Left ventricle myocardium inferior (tissue), 1 donor: Measurements from ENCODE around the gene PPP1R10. TPM values are rescaled to one million over a fixed set of nuclear protein-coding genes. Genes with fewer than 3 reads are reported as not detected.

ENCODE experiments used
- DNase-seq: peaks from one replicate; pipeline ENCODE4 v3.0.0-alpha.2; 2020
- H3K27ac ChIP-seq: fragments of 200-600 bp; replicated peaks from 2 replicates; pipeline ENCODE4 v1.8.0; 2021
- H3K27me3 ChIP-seq: fragments of 200-600 bp; 2 replicates; pipeline ENCODE4 v1.8.0; 2021; ENCODE audit warnings: low read depth
- H3K36me3 ChIP-seq: fragments of 200-600 bp; 2 replicates; pipeline ENCODE4 v1.8.0; 2021
- H3K4me1 ChIP-seq: fragments of 200-600 bp; 2 replicates; pipeline ENCODE4 v1.8.0; 2021
- H3K4me3 ChIP-seq: fragments of 200-600 bp; 2 replicates; pipeline ENCODE4 v1.8.0; 2021; ENCODE audit warnings: mild to moderate bottlenecking, moderate library complexity
- H3K9me3 ChIP-seq: fragments of 200-600 bp; replicated peaks from 2 replicates; pipeline ENCODE4 v1.8.0; 2021
- CTCF ChIP-seq: fragments of 200-600 bp; IDR thresholded peaks from 2 replicates; pipeline ENCODE4 v1.8.0; 2021; ENCODE audit warnings: antibody characterized with exemption, mild to moderate bottlenecking, borderline replicate concordance
- intact Hi-C: fragments of 100-400 bp; cut with micrococcal nuclease; formaldehyde crosslinking; loops from one replicate; pipeline ENCODE4 v1.11.0; 2022
- total RNA-seq: library from RNA; stranded (reverse); fragmentation: NEBNext Ultra II Directional; extraction: Animal tissue kit (Norgen Biotek cat#: 25700); gene quantifications from one replicate; pipeline ENCODE4 v1.2.1, GENCODE V29; 2021
- donor health status: DM: no; HTN: yes; CAD: no; lungs with severe emphysema.

Gene PPP1R10
- total RNA-seq, 1 donor from 2014 or later = 31.5 TPM

- TF ChIP-seq CTCF = no peak
- H3K4me1 ChIP-seq = no peaks in the 10 kb centered on the region
- DNase-seq = no peak
- no peaks in the 10 kb centered on the region for H3K9me3 ChIP-seq
- H3K27me3 ChIP-seq = no peaks in the 10 kb centered on the region
- no peak overlapping the region for H3K4me3 ChIP-seq
- H3K27ac ChIP-seq = no peak overlapping the region
- intact Hi-C loops = no loop called here
- peaks cover 100% of the 10 kb centered on the region for H3K36me3 ChIP-seq
These were observed 38.7 kb upstream of the PPP1R10 start for GRCh38 chr6:30655743-30656094.

- no peak overlapping the region for H3K27ac ChIP-seq
- H3K9me3 ChIP-seq = no peaks in the 10 kb centered on the region
- no peak for DNase-seq
- H3K4me3 ChIP-seq = no peak overlapping the region
- H3K27me3 ChIP-seq = no peaks in the 10 kb centered on the region
- no peaks in the 10 kb centered on the region for H3K4me1 ChIP-seq
- intact Hi-C loops = no loop called here
- no peak for TF ChIP-seq CTCF
- H3K36me3 ChIP-seq = peaks cover 99% of the 10 kb centered on the region
These were observed 38.0 kb upstream of the PPP1R10 start for GRCh38 chr6:30654798-30655742.

- no peaks in the 10 kb centered on the region for H3K9me3 ChIP-seq
- no peak for DNase-seq
- TF ChIP-seq CTCF = no peak
- no peak overlapping the region for H3K4me3 ChIP-seq
- H3K27ac ChIP-seq = no peak overlapping the region
- no peaks in the 10 kb centered on the region for H3K27me3 ChIP-seq
- peaks cover 28% of the 10 kb centered on the region for H3K4me1 ChIP-seq
- intact Hi-C loops = no loop called here
- H3K36me3 ChIP-seq = peaks cover 68% of the 10 kb centered on the region
These were observed 34.1 kb upstream of the PPP1R10 start for GRCh38 chr6:30651143-30651542.

- no peaks in the 10 kb centered on the region for H3K27me3 ChIP-seq
- TF ChIP-seq CTCF = no peak
- H3K4me1 ChIP-seq = peaks cover 34% of the 10 kb centered on the region
- intact Hi-C loops = no loop called here
- H3K9me3 ChIP-seq = no peaks in the 10 kb centered on the region
- H3K27ac ChIP-seq = peak overlapping the region; percentile 99
- H3K4me3 ChIP-seq = peak overlapping the region; percentile 99
- peak; percentile 67 for DNase-seq
- H3K36me3 ChIP-seq = peaks cover 39% of the 10 kb centered on the region
These were observed 30.4 kb upstream of the PPP1R10 start for GRCh38 chr6:30647242-30648116.

- peaks cover 34% of the 10 kb centered on the region for H3K4me1 ChIP-seq
- peak within 1 kb of the TSS; percentile 99 for H3K4me3 ChIP-seq
- no peaks in the 10 kb centered on the region for H3K9me3 ChIP-seq
- no peak for TF ChIP-seq CTCF
- intact Hi-C loops = no loop called here
- H3K36me3 ChIP-seq = peaks cover 37% of the 10 kb centered on the region
- H3K27me3 ChIP-seq = no peaks in the 10 kb centered on the region
- H3K27ac ChIP-seq = peak within 1 kb of the TSS; percentile 99
- DNase-seq = peak; percentile 95
These were observed 29.6 kb upstream of the PPP1R10 start, which contains the start of gene C6orf136 for GRCh38 chr6:30646450-30647241. Gene C6orf136 (plus strand): TSS chr6:30647133. CDS start chr6:30647232, 99 bp downstream.
